SJSA1 (cell line): ENCODE results near the gene CPPED1. TPM values are rescaled to one million over a fixed set of nuclear protein-coding genes. Genes with fewer than 3 reads are reported as not detected.

Experiments
- DNase-seq, 2 experiments: peaks; one replicate each; pipeline ENCODE4 v3.0.0-alpha.2; 2015 to 2020; ENCODE audit warnings: low spot score in 2 of 2, low read depth in 1 of 2
- H3K27ac ChIP-seq: fragments of 250-450 bp; sonication (Bioruptor Pico); 2 replicates; pipeline ENCODE4 v1.5.1; 2020; ENCODE audit warnings: mild to moderate bottlenecking, moderate library complexity
- H3K27me3 ChIP-seq: fragments of 250-450 bp; sonication (Bioruptor Pico); replicated peaks from 2 replicates; pipeline ENCODE4 v1.5.1; 2020; ENCODE audit warnings: mild to moderate bottlenecking, moderate library complexity
- H3K36me3 ChIP-seq: fragments of 250-450 bp; sonication (Bioruptor Pico); 2 replicates; pipeline ENCODE4 v1.5.1; 2020; ENCODE audit warnings: mild to moderate bottlenecking
- H3K4me1 ChIP-seq: fragments of 250-450 bp; sonication (Bioruptor Pico); replicated peaks from 2 replicates; pipeline ENCODE4 v1.6.1; 2021; ENCODE audit warnings: mild to moderate bottlenecking
- H3K4me3 ChIP-seq: fragments of 250-450 bp; sonication (Bioruptor Pico); 2 replicates; pipeline ENCODE4 v1.5.1; 2020; ENCODE audit warnings: mild to moderate bottlenecking
- H3K9me3 ChIP-seq: fragments of 250-450 bp; sonication (Bioruptor Pico); replicated peaks from 2 replicates; pipeline ENCODE4 v1.5.1; 2020; ENCODE audit warnings: mild to moderate bottlenecking
- total RNA-seq: library from RNA; depleted of rRNA; stranded (reverse); fragments of >200 nt; shearing (Covaris generic); gene quantifications from 2 replicates; pipeline ENCODE4 v1.2.3, GENCODE V29; 2014

Gene CPPED1
- total RNA-seq, 1 experiment from 2014 or later: 2.4 TPM

GRCh38 chr16:12723681-12724080 is 80.0 kb downstream of the CPPED1 start:
- Histone ChIP-seq H3K4me1 (no peaks in the 10 kb centered on the region), H3K4me3 (no peak overlapping the region), H3K27me3 (no peaks in the 10 kb centered on the region), H3K36me3 (no peaks in the 10 kb centered on the region), H3K27ac (no peak overlapping the region), H3K9me3 (peaks cover 9% of the 10 kb centered on the region)
- DNase-seq: no peak

- Histone ChIP-seq H3K36me3 (no peaks in the 10 kb centered on the region), H3K9me3 (peaks cover 6% of the 10 kb centered on the region; the same call in 1 of the 2 replicates), H3K4me1 (no peaks in the 10 kb centered on the region), H3K27ac (no peak overlapping the region), H3K4me3 (no peak overlapping the region), H3K27me3 (no peaks in the 10 kb centered on the region)
- DNase-seq: no peak
Measured at GRCh38 chr16:12721841-12722421, 81.8 kb downstream of the CPPED1 start.

GRCh38 chr16:12719972-12720371 is 83.7 kb downstream of the CPPED1 start:
- no peak for DNase-seq

GRCh38 chr16:12716658-12717057 is 87.0 kb downstream of the CPPED1 start:
- Histone ChIP-seq H3K36me3 (no peaks in the 10 kb centered on the region), H3K27me3 (no peaks in the 10 kb centered on the region), H3K4me3 (no peak overlapping the region), H3K9me3 (no peaks in the 10 kb centered on the region; the same call in 1 of the 2 replicates), H3K4me1 (no peaks in the 10 kb centered on the region), H3K27ac (no peak overlapping the region)
- no peak for DNase-seq

More at GRCh38 chr16:12719972-12720371, 83.7 kb downstream of the CPPED1 start:
- no peaks in the 10 kb centered on the region for H3K27me3 ChIP-seq
- no peaks in the 10 kb centered on the region for H3K4me1 ChIP-seq
- no peaks in the 10 kb centered on the region for H3K36me3 ChIP-seq
- H3K9me3 ChIP-seq: peaks cover 4% of the 10 kb centered on the region
- no peak overlapping the region for H3K27ac ChIP-seq
- H3K4me3 ChIP-seq: no peak overlapping the region

- Histone ChIP-seq H3K4me3 (no peak overlapping the region), H3K4me1 (no peaks in the 10 kb centered on the region), H3K27ac (no peak overlapping the region), H3K27me3 (no peaks in the 10 kb centered on the region), H3K9me3 (no peaks in the 10 kb centered on the region), H3K36me3 (no peaks in the 10 kb centered on the region)
- no peak for DNase-seq
Measured at GRCh38 chr16:12709807-12710206, 93.9 kb downstream of the CPPED1 start.

GRCh38 chr16:12708266-12708665 is 95.4 kb downstream of the CPPED1 start:
- no peaks in the 10 kb centered on the region for H3K27me3 ChIP-seq
- H3K4me3 ChIP-seq: no peak overlapping the region

GRCh38 chr16:12706628-12707027 is 97.1 kb downstream of the CPPED1 start:
- Histone ChIP-seq H3K4me1 (no peaks in the 10 kb centered on the region), H3K9me3 (no peaks in the 10 kb centered on the region), H3K27ac (no peak overlapping the region), H3K36me3 (no peaks in the 10 kb centered on the region), H3K4me3 (no peak overlapping the region), H3K27me3 (no peaks in the 10 kb centered on the region)
- DNase-seq: no peak

More at GRCh38 chr16:12708266-12708665, 95.4 kb downstream of the CPPED1 start:
- Histone ChIP-seq H3K27ac (no peak overlapping the region), H3K9me3 (no peaks in the 10 kb centered on the region), H3K36me3 (no peaks in the 10 kb centered on the region), H3K4me1 (no peaks in the 10 kb centered on the region)
- no peak for DNase-seq

- Histone ChIP-seq H3K9me3 (no peaks in the 10 kb centered on the region), H3K4me1 (no peaks in the 10 kb centered on the region), H3K4me3 (no peak overlapping the region), H3K36me3 (no peaks in the 10 kb centered on the region), H3K27ac (no peak overlapping the region), H3K27me3 (no peaks in the 10 kb centered on the region)
- no peak for DNase-seq
Measured at GRCh38 chr16:12704492-12705111, 99.1 kb downstream of the CPPED1 start.

GRCh38 chr16:12703935-12704334 is 99.8 kb downstream of the CPPED1 start:
- no peak for DNase-seq
- no peaks in the 10 kb centered on the region for H3K27me3 ChIP-seq
- no peak overlapping the region for H3K27ac ChIP-seq

GRCh38 chr16:12700161-12700560 is 103.5 kb downstream of the CPPED1 start:
- no peaks in the 10 kb centered on the region for H3K36me3 ChIP-seq
- no peak overlapping the region for H3K4me3 ChIP-seq
- H3K9me3 ChIP-seq: no peaks in the 10 kb centered on the region
- H3K4me1 ChIP-seq: no peaks in the 10 kb centered on the region
- H3K27me3 ChIP-seq: no peaks in the 10 kb centered on the region
- DNase-seq: no peak
- no peak overlapping the region for H3K27ac ChIP-seq

More at GRCh38 chr16:12703935-12704334, 99.8 kb downstream of the CPPED1 start:
- no peak overlapping the region for H3K4me3 ChIP-seq
- no peaks in the 10 kb centered on the region for H3K36me3 ChIP-seq
- no peaks in the 10 kb centered on the region for H3K4me1 ChIP-seq
- H3K9me3 ChIP-seq: no peaks in the 10 kb centered on the region

- H3K27ac ChIP-seq: no peak overlapping the region
- H3K27me3 ChIP-seq: no peaks in the 10 kb centered on the region
- DNase-seq: no peak
- no peak overlapping the region for H3K4me3 ChIP-seq
- H3K4me1 ChIP-seq: no peaks in the 10 kb centered on the region
- no peaks in the 10 kb centered on the region for H3K36me3 ChIP-seq
- no peaks in the 10 kb centered on the region for H3K9me3 ChIP-seq
Measured at GRCh38 chr16:12699161-12699560, 104.5 kb downstream of the CPPED1 start.

- Histone ChIP-seq H3K36me3 (no peaks in the 10 kb centered on the region), H3K9me3 (no peaks in the 10 kb centered on the region; the same call in 1 of the 2 replicates), H3K27me3 (no peaks in the 10 kb centered on the region), H3K4me3 (no peak overlapping the region), H3K4me1 (no peaks in the 10 kb centered on the region), H3K27ac (no peak overlapping the region)
- no peak for DNase-seq
Measured at GRCh38 chr16:12697437-12697836, 106.2 kb downstream of the CPPED1 start.

- Histone ChIP-seq H3K9me3 (no peaks in the 10 kb centered on the region; the same call in 1 of the 2 replicates), H3K4me1 (no peaks in the 10 kb centered on the region), H3K36me3 (no peaks in the 10 kb centered on the region), H3K27me3 (no peaks in the 10 kb centered on the region), H3K4me3 (no peak overlapping the region), H3K27ac (no peak overlapping the region)
- no peak for DNase-seq
Measured at GRCh38 chr16:12695454-12695853, 108.2 kb downstream of the CPPED1 start.

- no peak overlapping the region for H3K4me3 ChIP-seq
- H3K27ac ChIP-seq: no peak overlapping the region
Measured at GRCh38 chr16:12690024-12690423, 113.7 kb downstream of the CPPED1 start.

More at GRCh38 chr16:12690024-12690423, 113.7 kb downstream of the CPPED1 start:
- no peaks in the 10 kb centered on the region for H3K4me1 ChIP-seq
- no peaks in the 10 kb centered on the region; the same call in 1 of the 2 replicates for H3K9me3 ChIP-seq
- DNase-seq: no peak
- H3K36me3 ChIP-seq: no peaks in the 10 kb centered on the region
- no peaks in the 10 kb centered on the region for H3K27me3 ChIP-seq
